ENCODE data around the gene RNASE11. TPM values are rescaled to one million over a fixed set of nuclear protein-coding genes. Genes with fewer than 3 reads are reported as not detected.
"Not testable (repeated sequence)": the region's sequence is repeated elsewhere in the genome, so short reads cannot be mapped to it uniquely, and the experiment has no call there.

Gene RNASE11
- total RNA-seq, 1 experiment from 2014 or later = not detected

- no peak for TF ChIP-seq CTCF (IDR thresholded peaks at IDR 0.05; ENCODE audit: insufficient read depth in 1 of 2, low read depth in 1 of 2, low read length in 1 of 2, severe bottlenecking in 1 of 2, unreplicated experiment in 1 of 2)
Observed at GRCh38 chr14:20597108-20597507, 9.3 kb upstream of the RNASE11 start.

GRCh38 chr14:20595726-20596125, 7.9 kb upstream of the RNASE11 start:
- H3K36me3 Mint-ChIP-seq (ENCODE audit: insufficient read depth, unreplicated experiment); H3K4me3 ChIP-seq (ENCODE audit: low read depth, low read length); POLR2A ChIA-PET; H3K36me3 ChIP-seq (ENCODE audit: control insufficient read depth, insufficient read depth, low read length); intact Hi-C loops (cut with micrococcal nuclease; ENCODE audit: unreplicated experiment); BruUV-seq (replicated peaks); CTCF ChIA-PET; H3K4me1 ChIP-seq; H3K9me3 ChIP-seq; H3K4me3 Mint-ChIP-seq (ENCODE audit: unreplicated experiment); DNase-seq; H3K27ac Mint-ChIP-seq (ENCODE audit: unreplicated experiment); H3K9me3 Mint-ChIP-seq (ENCODE audit: unreplicated experiment); H3K27me3 ChIP-seq (replicated peaks; ENCODE audit: control insufficient read depth, insufficient read depth, low read length); H3K27me3 Mint-ChIP-seq (ENCODE audit: insufficient read depth, unreplicated experiment); H3K4me1 Mint-ChIP-seq (ENCODE audit: low read depth, unreplicated experiment): not testable (repeated sequence)

More at GRCh38 chr14:20597108-20597507, 9.3 kb upstream of the RNASE11 start:
- DNase-seq = no peak
- no peaks in the 10 kb centered on the region for H3K4me1 Mint-ChIP-seq (ENCODE audit: low read depth, unreplicated experiment)
- H3K27me3 ChIP-seq (replicated peaks; ENCODE audit: control insufficient read depth, insufficient read depth, low read length) = no peaks in the 10 kb centered on the region
- ChIA-PET CTCF (no interaction called here), POLR2A (no interaction called here)
- no TSS peak for BruUV-seq (replicated peaks)
- H3K4me3 Mint-ChIP-seq (ENCODE audit: unreplicated experiment) = no peak overlapping the region
- H3K4me3 ChIP-seq (ENCODE audit: low read depth, low read length) = no peak overlapping the region
- no peaks in the 10 kb centered on the region for H3K36me3 ChIP-seq (ENCODE audit: control insufficient read depth, insufficient read depth, low read length)
- H3K27me3 Mint-ChIP-seq (ENCODE audit: insufficient read depth, unreplicated experiment) = no peaks in the 10 kb centered on the region
- no peaks in the 10 kb centered on the region for H3K36me3 Mint-ChIP-seq (ENCODE audit: insufficient read depth, unreplicated experiment)
- no peaks in the 10 kb centered on the region for H3K4me1 ChIP-seq
- no peak overlapping the region for H3K27ac Mint-ChIP-seq (ENCODE audit: unreplicated experiment)
- H3K9me3 ChIP-seq = no peaks in the 10 kb centered on the region
- no peaks in the 10 kb centered on the region for H3K9me3 Mint-ChIP-seq (ENCODE audit: unreplicated experiment)
- intact Hi-C loops (cut with micrococcal nuclease; ENCODE audit: unreplicated experiment) = no loop called here

- Mint-ChIP-seq H3K27me3 (ENCODE audit: insufficient read depth, unreplicated experiment) (peaks cover 5% of the 10 kb centered on the region), H3K36me3 (ENCODE audit: insufficient read depth, unreplicated experiment) (no peaks in the 10 kb centered on the region), H3K9me3 (ENCODE audit: unreplicated experiment) (no peaks in the 10 kb centered on the region), H3K4me3 (ENCODE audit: unreplicated experiment) (no peak overlapping the region), H3K4me1 (ENCODE audit: low read depth, unreplicated experiment) (no peaks in the 10 kb centered on the region), H3K27ac (ENCODE audit: unreplicated experiment) (no peak overlapping the region)
- Histone ChIP-seq H3K9me3 (no peaks in the 10 kb centered on the region), H3K27me3 (replicated peaks; ENCODE audit: control insufficient read depth, insufficient read depth, low read length) (no peaks in the 10 kb centered on the region), H3K4me1 (no peaks in the 10 kb centered on the region), H3K36me3 (ENCODE audit: control insufficient read depth, insufficient read depth, low read length) (no peaks in the 10 kb centered on the region), H3K4me3 (ENCODE audit: low read depth, low read length) (no peak overlapping the region)
- intact Hi-C loops (cut with micrococcal nuclease; ENCODE audit: unreplicated experiment) = no loop called here
- DNase-seq = no peak
- BruUV-seq (replicated peaks) = no TSS peak
- POLR2A ChIA-PET = no interaction called here
- CTCF ChIA-PET = no interaction called here
- no peak for TF ChIP-seq CTCF (IDR thresholded peaks at IDR 0.05; ENCODE audit: insufficient read depth in 1 of 2, low read depth in 1 of 2, low read length in 1 of 2, severe bottlenecking in 1 of 2, unreplicated experiment in 1 of 2)
Observed at GRCh38 chr14:20592574-20592973, 4.8 kb upstream of the RNASE11 start.

GRCh38 chr14:20591235-20591634, 3.4 kb upstream of the RNASE11 start, which contains the start of gene RNASE12:
RNASE12 (minus strand) TSS chr14:20591376; CDS start chr14:20590723, 653 bp downstream.
- Mint-ChIP-seq H3K27ac (ENCODE audit: unreplicated experiment) (no peak within 1 kb of the TSS), H3K9me3 (ENCODE audit: unreplicated experiment) (no peaks in the 10 kb centered on the region), H3K4me3 (ENCODE audit: unreplicated experiment) (no peak within 1 kb of the TSS), H3K27me3 (ENCODE audit: insufficient read depth, unreplicated experiment) (peaks cover 6% of the 10 kb centered on the region), H3K4me1 (ENCODE audit: low read depth, unreplicated experiment) (no peaks in the 10 kb centered on the region), H3K36me3 (ENCODE audit: insufficient read depth, unreplicated experiment) (no peaks in the 10 kb centered on the region)
- TF ChIP-seq CTCF (IDR thresholded peaks at IDR 0.05; ENCODE audit: insufficient read depth in 1 of 2, low read depth in 1 of 2, low read length in 1 of 2, severe bottlenecking in 1 of 2, unreplicated experiment in 1 of 2) = no peak
- intact Hi-C loops (cut with micrococcal nuclease; ENCODE audit: unreplicated experiment) = no loop called here
- no TSS peak for BruUV-seq (replicated peaks)
- CTCF ChIA-PET = interaction anchor here (1.0 kb wide), 1 partner anchor 19 kb away, joined by 3 read pairs; no protein-coding TSS in a partner anchor
- Histone ChIP-seq H3K4me3 (ENCODE audit: low read depth, low read length) (no peak within 1 kb of the TSS), H3K9me3 (no peaks in the 10 kb centered on the region), H3K4me1 (no peaks in the 10 kb centered on the region), H3K27me3 (replicated peaks; ENCODE audit: control insufficient read depth, insufficient read depth, low read length) (no peaks in the 10 kb centered on the region), H3K36me3 (ENCODE audit: control insufficient read depth, insufficient read depth, low read length) (no peaks in the 10 kb centered on the region)
- POLR2A ChIA-PET = no interaction called here
- no peak for DNase-seq

Measured in Caco-2 (cell line).